HepG2 (cell line): ENCODE measurements around the gene NAP1L1. TPM values are rescaled to one million over a fixed set of nuclear protein-coding genes. Genes with fewer than 3 reads are reported as not detected.

Source experiments
- CC2D1A ChIP-seq: sonication (generic); formaldehyde crosslinking; IDR thresholded peaks from 2 replicates; pipeline ENCODE4 v1.8.1; 2023; ENCODE audit warnings: mild to moderate bottlenecking, missing genetic modification reagents
- FLYWCH1 ChIP-seq: sonication (generic); formaldehyde crosslinking; IDR thresholded peaks from 2 replicates; pipeline ENCODE4 v1.8.1; 2023; ENCODE audit warnings: mild to moderate bottlenecking, missing genetic modification reagents
- GLI4 ChIP-seq: sonication (generic); formaldehyde crosslinking; IDR thresholded peaks from 2 replicates; pipeline ENCODE4 v1.5.1; 2020; ENCODE audit warnings: missing genetic modification reagents, mild to moderate bottlenecking, moderate library complexity, borderline replicate concordance
- HMG20B ChIP-seq: conservative IDR thresholded peaks from 2 replicates; pipeline ENCODE4 v1.6.1; 2016; ENCODE audit warnings: missing genetic modification reagents, missing compliant biosample characterization
- HNF1B ChIP-seq: sonication (generic); formaldehyde crosslinking; IDR thresholded peaks from 2 replicates; pipeline ENCODE4 v1.5.1; 2020; ENCODE audit warnings: mild to moderate bottlenecking, moderate library complexity, missing genetic modification reagents
- HOXD1 ChIP-seq: sonication (generic); formaldehyde crosslinking; IDR thresholded peaks from 2 replicates; pipeline ENCODE4 v1.5.0; 2020; ENCODE audit warnings: missing genetic modification reagents
- JUNB ChIP-seq: sonication (generic); formaldehyde crosslinking; IDR thresholded peaks from 2 replicates; pipeline ENCODE4 v1.8.0; 2022; ENCODE audit warnings: missing genetic modification reagents, mild to moderate bottlenecking, borderline replicate concordance
- KDM2A ChIP-seq: sonication (generic); formaldehyde crosslinking; IDR thresholded peaks from 2 replicates; pipeline ENCODE4 v1.4.0; 2020; ENCODE audit warnings: low read depth, missing genetic modification reagents, borderline replicate concordance
- REL ChIP-seq: sonication (generic); formaldehyde crosslinking; conservative IDR thresholded peaks from 2 replicates; pipeline ENCODE4 v1.8.0; 2022; ENCODE audit warnings: mild to moderate bottlenecking, missing genetic modification reagents, moderate library complexity
- SP140L ChIP-seq: sonication (generic); formaldehyde crosslinking; IDR thresholded peaks from 2 replicates; pipeline ENCODE4 v1.4.0; 2020; ENCODE audit warnings: missing genetic modification reagents, borderline replicate concordance
- THAP11 ChIP-seq: IDR thresholded peaks from 2 replicates; pipeline ENCODE4 v1.6.1; 2016; ENCODE audit warnings: missing biosample characterization, missing genetic modification reagents
- TOPORS ChIP-seq: sonication (generic); formaldehyde crosslinking; IDR thresholded peaks from 2 replicates; pipeline ENCODE4 v1.8.0; 2023; ENCODE audit warnings: mild to moderate bottlenecking, missing genetic modification reagents
- TRIM24 ChIP-seq: sonication (generic); formaldehyde crosslinking; IDR thresholded peaks from 2 replicates; pipeline ENCODE4 v1.8.0; 2022; ENCODE audit warnings: mild to moderate bottlenecking, missing genetic modification reagents
- ZC3H13 ChIP-seq: sonication (generic); formaldehyde crosslinking; IDR thresholded peaks from 2 replicates; pipeline ENCODE4 v1.8.1; 2023; ENCODE audit warnings: mild to moderate bottlenecking, missing genetic modification reagents, moderate library complexity
- ZFP82 ChIP-seq: sonication (generic); formaldehyde crosslinking; IDR thresholded peaks from 2 replicates; pipeline ENCODE4 v1.5.1; 2020; ENCODE audit warnings: mild to moderate bottlenecking, missing genetic modification reagents, borderline replicate concordance
- ZNF251 ChIP-seq: sonication (generic); formaldehyde crosslinking; IDR thresholded peaks from 2 replicates; pipeline ENCODE4 v1.9.0; 2021; ENCODE audit warnings: mild to moderate bottlenecking, missing genetic modification reagents
- ZNF3 ChIP-seq: IDR thresholded peaks from 2 replicates; pipeline ENCODE4 v1.7.0; 2017; ENCODE audit warnings: inconsistent platforms
- ZNF30 ChIP-seq: sonication (generic); formaldehyde crosslinking; IDR thresholded peaks from 2 replicates; pipeline ENCODE4 v1.5.0; 2020; ENCODE audit warnings: mild to moderate bottlenecking, missing genetic modification reagents
- ZNF367 ChIP-seq: sonication (generic); formaldehyde crosslinking; IDR thresholded peaks from 2 replicates; pipeline ENCODE4 v1.4.0; 2020; ENCODE audit warnings: missing genetic modification reagents, borderline replicate concordance
- ZNF430 ChIP-seq: sonication (generic); formaldehyde crosslinking; IDR thresholded peaks from 2 replicates; pipeline ENCODE4 v1.9.0; 2021; ENCODE audit warnings: mild to moderate bottlenecking, missing genetic modification reagents
- ZNF446 ChIP-seq: sonication (generic); formaldehyde crosslinking; IDR thresholded peaks from 2 replicates; pipeline ENCODE4 v1.5.0; 2020; ENCODE audit warnings: mild to moderate bottlenecking, missing genetic modification reagents
- ZNF484 ChIP-seq: sonication (generic); formaldehyde crosslinking; IDR thresholded peaks from 2 replicates; pipeline ENCODE4 v1.5.1; 2020; ENCODE audit warnings: mild to moderate bottlenecking, low read depth, missing genetic modification reagents, borderline replicate concordance
- ZNF552 ChIP-seq: sonication (generic); formaldehyde crosslinking; IDR thresholded peaks from 2 replicates; pipeline ENCODE4 v1.9.0; 2022; ENCODE audit warnings: missing genetic modification reagents, mild to moderate bottlenecking, borderline replicate concordance
- ZNF557 ChIP-seq: sonication (generic); formaldehyde crosslinking; IDR thresholded peaks from 2 replicates; pipeline ENCODE4 v1.4.0; 2020; ENCODE audit warnings: missing genetic modification reagents
- ZNF614 ChIP-seq: IDR thresholded peaks from 2 replicates; pipeline ENCODE4 v1.6.1; 2018; ENCODE audit warnings: missing biosample characterization, missing genetic modification reagents, inconsistent platforms, borderline replicate concordance
- ZNF746 ChIP-seq: sonication (generic); formaldehyde crosslinking; IDR thresholded peaks from 2 replicates; pipeline ENCODE4 v1.8.0; 2022; ENCODE audit warnings: mild to moderate bottlenecking, missing genetic modification reagents
- ZNF790 ChIP-seq: sonication (generic); formaldehyde crosslinking; IDR thresholded peaks from 2 replicates; pipeline ENCODE4 v1.8.0; 2022; ENCODE audit warnings: missing genetic modification reagents, mild to moderate bottlenecking, borderline replicate concordance
- polyA plus RNA-seq, 8 experiments: library from polyadenylated mRNA; depleted of rRNA in 3 of 8; stranded (reverse) in 7 of 8; unstranded in 1 of 8; fragments of >200 nt; fragmentation: Illumina TruSeq in 4 of 8; extraction: Trizol in 4 of 8; gene quantifications; 2 replicates each; pipeline versions ENCODE4 v1.2.1 to v1.2.3, GENCODE V29; 2011 to 2016; ENCODE audit warnings: low read depth in 4 of 8, missing spikeins in 1 of 8, mixed read lengths in 1 of 8; ENCODE audit not compliant: insufficient read depth in 1 of 8
- total RNA-seq, 5 experiments: library from RNA; depleted of rRNA; stranded (reverse); fragments of >200 nt; fragmentation: Illumina TruSeq; extraction: Trizol; gene quantifications; 2 replicates each; pipeline ENCODE4 v1.2.3, GENCODE V29; 2016; ENCODE audit warnings: low read depth in 1 of 5
- TF ChIP-seq, protein P1 (sequence below): sonication (generic); formaldehyde crosslinking; IDR thresholded peaks from 2 replicates; pipeline ENCODE4 v1.8.0; 2022; ENCODE audit warnings: mild to moderate bottlenecking, missing genetic modification reagents, borderline replicate concordance
- TF ChIP-seq, protein P2 (sequence below): sonication (generic); formaldehyde crosslinking; IDR thresholded peaks from 2 replicates; pipeline ENCODE4 v1.8.0; 2022; ENCODE audit warnings: missing genetic modification reagents, low read depth, mild to moderate bottlenecking, borderline replicate concordance

The NAP1L1 gene
- total and polyA plus RNA-seq, 2 of the 13 experiments (the other 11 are each of a cell fraction or from before 2014, with no cell fraction given): 207 to 309 TPM

DNA sequence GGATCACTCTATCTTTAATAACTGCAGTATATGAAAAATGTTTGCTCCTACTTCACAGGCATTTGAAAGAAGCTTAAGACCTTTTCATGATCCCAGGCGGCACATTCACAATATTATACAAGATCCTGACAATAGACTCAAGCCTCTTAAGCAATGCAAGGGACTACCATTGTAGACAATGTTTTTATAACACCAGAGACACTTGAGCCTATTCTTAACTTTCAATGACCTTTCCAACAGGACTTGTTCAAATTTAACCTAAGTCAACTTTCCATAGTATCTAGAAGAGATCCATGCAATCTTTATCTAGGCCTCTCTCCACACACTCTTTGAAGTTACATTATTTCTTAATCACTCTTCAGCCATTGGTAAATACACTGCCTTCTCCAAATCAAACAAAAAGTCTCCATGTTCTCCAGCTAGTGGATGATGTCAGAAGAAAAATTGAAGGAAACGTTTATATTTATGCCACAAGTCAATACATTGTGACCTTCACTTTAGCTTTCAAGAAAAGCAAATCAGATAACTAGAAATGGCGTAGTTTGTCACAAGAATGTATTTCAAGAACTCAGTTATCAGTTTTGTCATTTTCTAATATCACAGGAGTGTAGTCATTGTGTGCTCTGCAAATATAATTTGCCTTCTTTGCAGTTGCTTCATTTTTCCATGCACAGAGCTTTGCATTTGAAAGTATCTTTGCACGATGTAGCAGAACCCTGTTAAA lies 94.1 kb downstream of the NAP1L1 start (continued):
- no peak for TF ChIP-seq ZNF484
- TF ChIP-seq HNF1B (CRISPR knock-in tag): no peak
- no peak for TF ChIP-seq ZFP82 (CRISPR knock-in tag)
- no peak for TF ChIP-seq TRIM24 (CRISPR knock-in tag)
- no peak for TF ChIP-seq ZNF552 (CRISPR knock-in tag)
- no peak for TF ChIP-seq KDM2A (CRISPR knock-in tag)
- TF ChIP-seq ZNF3 (CRISPR knock-in tag): 0 out of 2 replicates have a peak, but pooled peaks have one; percentile 20
- peak; percentile 93 for TF ChIP-seq HMG20B
- no peak for TF ChIP-seq ZNF430 (CRISPR knock-in tag)
- TF ChIP-seq ZNF790: no peak
- TF ChIP-seq, protein P1, sequence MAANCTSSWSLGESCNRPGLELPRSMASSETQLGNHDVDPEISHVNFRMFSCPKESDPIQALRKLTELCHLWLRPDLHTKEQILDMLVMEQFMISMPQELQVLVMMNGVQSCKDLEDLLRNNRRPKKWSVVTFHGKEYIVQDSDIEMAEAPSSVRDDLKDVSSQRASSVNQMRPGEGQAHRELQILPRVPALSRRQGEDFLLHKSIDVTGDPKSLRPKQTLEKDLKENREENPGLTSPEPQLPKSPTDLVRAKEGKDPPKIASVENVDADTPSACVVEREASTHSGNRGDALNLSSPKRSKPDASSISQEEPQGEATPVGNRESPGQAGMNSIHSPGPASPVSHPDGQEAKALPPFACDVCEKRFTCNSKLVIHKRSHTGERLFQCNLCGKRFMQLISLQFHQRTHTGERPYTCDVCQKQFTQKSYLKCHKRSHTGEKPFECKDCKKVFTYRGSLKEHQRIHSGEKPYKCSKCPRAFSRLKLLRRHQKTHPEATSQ (CRISPR knock-in tag): peak; percentile 79; the same call in 1 of the 2 replicates
- no peak for TF ChIP-seq ZC3H13 (CRISPR knock-in tag)
- no peak for TF ChIP-seq ZNF367 (CRISPR knock-in tag)
- TF ChIP-seq ZNF746 (CRISPR knock-in tag): no peak
- no peak for TF ChIP-seq TOPORS
- 0 out of 2 replicates have a peak, but pooled peaks have one; percentile 32 for TF ChIP-seq FLYWCH1 (CRISPR knock-in tag)
- no peak for TF ChIP-seq ZNF557 (CRISPR knock-in tag)
- TF ChIP-seq, protein P2, sequence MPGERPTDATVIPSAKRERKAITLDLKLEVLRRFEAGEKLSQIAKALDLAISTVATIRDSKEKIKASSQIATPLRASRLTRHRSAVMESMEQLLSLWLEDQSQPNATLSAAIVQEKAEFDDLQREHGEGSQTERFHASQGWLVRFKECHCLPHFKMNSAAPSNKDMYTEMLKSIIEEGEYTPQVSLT (CRISPR knock-in tag): no peak
- TF ChIP-seq ZNF251 (CRISPR knock-in tag): no peak
- peak; percentile 94; the same call in 1 of the 2 replicates for TF ChIP-seq JUNB (CRISPR knock-in tag)
- TF ChIP-seq GLI4 (CRISPR knock-in tag): no peak
- TF ChIP-seq ZNF614 (CRISPR knock-in tag): no peak
- peak; percentile 85; the same call in 1 of the 2 replicates for TF ChIP-seq SP140L (CRISPR knock-in tag)
- TF ChIP-seq REL (CRISPR knock-in tag): no peak
- no peak for TF ChIP-seq ZNF30 (CRISPR knock-in tag)
- no peak for TF ChIP-seq ZNF446
- TF ChIP-seq THAP11 (CRISPR knock-in tag): peak; percentile 79
- TF ChIP-seq CC2D1A (CRISPR knock-in tag): no peak
- TF ChIP-seq HOXD1: peak; percentile 86; the same call in 1 of the 2 replicates
